Measurements from ENCODE around the gene TPRA1. TPM values are rescaled to one million over a fixed set of nuclear protein-coding genes. Genes with fewer than 3 reads are reported as not detected.

The TPRA1 gene
- total and polyA plus RNA-seq, 8 donors = 10.1 to 46.4 (median 19.6) TPM

DNA sequence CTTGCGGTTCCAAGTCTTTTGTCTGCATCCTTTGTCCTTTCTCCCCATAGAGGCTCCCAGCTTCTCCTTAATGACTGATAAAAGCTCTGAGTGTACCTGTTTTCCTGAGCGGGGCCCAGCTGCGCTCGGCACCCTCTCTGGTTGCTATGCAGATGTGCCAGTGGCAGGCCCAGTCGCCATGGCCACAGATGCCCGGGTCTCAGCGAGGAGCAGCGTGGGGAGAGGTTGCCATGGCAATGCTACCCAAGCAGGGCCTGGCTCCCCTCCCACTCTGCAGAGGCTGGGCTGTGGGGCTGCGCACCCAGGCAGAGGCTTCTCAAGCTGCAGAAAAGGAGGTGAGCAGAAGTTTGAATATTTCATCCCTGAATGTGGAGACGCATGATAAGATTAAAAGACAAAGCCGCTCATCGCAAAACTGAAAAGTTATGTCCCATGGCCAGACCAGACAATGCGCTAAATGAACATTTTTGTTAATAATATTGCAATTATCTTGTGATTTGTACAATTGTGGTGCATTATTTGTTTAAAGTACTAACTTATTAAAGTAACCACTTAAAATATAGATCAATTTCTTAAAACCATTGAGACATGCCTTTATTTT, 66.1 kb downstream of the TPRA1 start:
- Histone ChIP-seq H3K9me3 (peaks cover 0 to 4% (median 0%) of the 10 kb centered on the region in 4 donors), H3K36me3 (no peaks in the 10 kb centered on the region), H3K27me3 (peaks cover 0 to 26% (median 0%) of the 10 kb centered on the region in 3 donors), H3K27ac (no peak overlapping the region), H3K4me3 (no peak overlapping the region), H3K4me1 (no peaks in the 10 kb centered on the region)
- DNase-seq = peak in 1 of 2 donors; percentile 67
- 64 to 76% (median 66%) methylated on average over 9 to 13 of the region's 13 CpGs for WGBS, 5 donors
- intact Hi-C loops (cut with DNase I; ENCODE audit: low total_unique reads) = no loop called here
- TF ChIP-seq POLR2AphosphoS5 (IDR thresholded peaks at IDR 0.05) (no peak), EP300 (IDR thresholded peaks at IDR 0.05) (no peak), POLR2A (IDR thresholded peaks at IDR 0.05) (no peak)
- TF ChIP-seq, protein P1, sequence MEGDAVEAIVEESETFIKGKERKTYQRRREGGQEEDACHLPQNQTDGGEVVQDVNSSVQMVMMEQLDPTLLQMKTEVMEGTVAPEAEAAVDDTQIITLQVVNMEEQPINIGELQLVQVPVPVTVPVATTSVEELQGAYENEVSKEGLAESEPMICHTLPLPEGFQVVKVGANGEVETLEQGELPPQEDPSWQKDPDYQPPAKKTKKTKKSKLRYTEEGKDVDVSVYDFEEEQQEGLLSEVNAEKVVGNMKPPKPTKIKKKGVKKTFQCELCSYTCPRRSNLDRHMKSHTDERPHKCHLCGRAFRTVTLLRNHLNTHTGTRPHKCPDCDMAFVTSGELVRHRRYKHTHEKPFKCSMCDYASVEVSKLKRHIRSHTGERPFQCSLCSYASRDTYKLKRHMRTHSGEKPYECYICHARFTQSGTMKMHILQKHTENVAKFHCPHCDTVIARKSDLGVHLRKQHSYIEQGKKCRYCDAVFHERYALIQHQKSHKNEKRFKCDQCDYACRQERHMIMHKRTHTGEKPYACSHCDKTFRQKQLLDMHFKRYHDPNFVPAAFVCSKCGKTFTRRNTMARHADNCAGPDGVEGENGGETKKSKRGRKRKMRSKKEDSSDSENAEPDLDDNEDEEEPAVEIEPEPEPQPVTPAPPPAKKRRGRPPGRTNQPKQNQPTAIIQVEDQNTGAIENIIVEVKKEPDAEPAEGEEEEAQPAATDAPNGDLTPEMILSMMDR (IDR thresholded peaks at IDR 0.05) = no peak

Small RNA genes lying within 50 kb of the gene (small RNA-seq; reads per million reads assigned to genes)
- gene AC084035.1 = 0 reads per million in 4 donors
- 0 reads per million in 4 donors for gene MIR6825
- 0 to 0.08 (median 0.03) reads per million in 4 donors for gene MIR7976

Other genes with a start within 250 kb of the TPRA1 start
- 10 to 100 TPM in 1 of 5 donors, 1 to 10 TPM in 3, not detected in 1; 2.6 to 16.5 (median 7.6) TPM for gene MCM2, start 7.7 kb upstream of the TPRA1 start, total RNA-seq
- gene MCM2, start 7.7 kb upstream of the TPRA1 start, polyA plus RNA-seq = 1 to 10 TPM; 3.4 to 6.8 (median 5.4) TPM
- 10 to 100 TPM in 4 of 5 donors, 1 to 10 TPM in 1; 5.3 to 50.9 (median 15.6) TPM for gene PODXL2, start 38.5 kb upstream of the TPRA1 start, total RNA-seq
- gene PODXL2, start 38.5 kb upstream of the TPRA1 start, polyA plus RNA-seq = 10 to 100 TPM in 2 of 3 donors, 1 to 10 TPM in 1; 6.3 to 11.6 (median 10.6) TPM
- gene ABTB1, start 82.2 kb upstream of the TPRA1 start, total RNA-seq = 100 to 1,000 TPM in 1 of 5 donors, 10 to 100 TPM in 4; 22.0 to 113 (median 56.6) TPM
- 10 to 100 TPM; 25.7 to 36.3 (median 34.4) TPM for gene ABTB1, start 82.2 kb upstream of the TPRA1 start, polyA plus RNA-seq
- 100 to 1,000 TPM in 1 of 5 donors, 10 to 100 TPM in 4; 10.5 to 118 (median 55.1) TPM for gene MGLL, start 231.8 kb upstream of the TPRA1 start, total RNA-seq
- gene MGLL, start 231.8 kb upstream of the TPRA1 start, polyA plus RNA-seq = 10 to 100 TPM; 17.3 to 50.9 (median 25.0) TPM